Measurements from ENCODE around the gene TMEM9B.

DNA sequence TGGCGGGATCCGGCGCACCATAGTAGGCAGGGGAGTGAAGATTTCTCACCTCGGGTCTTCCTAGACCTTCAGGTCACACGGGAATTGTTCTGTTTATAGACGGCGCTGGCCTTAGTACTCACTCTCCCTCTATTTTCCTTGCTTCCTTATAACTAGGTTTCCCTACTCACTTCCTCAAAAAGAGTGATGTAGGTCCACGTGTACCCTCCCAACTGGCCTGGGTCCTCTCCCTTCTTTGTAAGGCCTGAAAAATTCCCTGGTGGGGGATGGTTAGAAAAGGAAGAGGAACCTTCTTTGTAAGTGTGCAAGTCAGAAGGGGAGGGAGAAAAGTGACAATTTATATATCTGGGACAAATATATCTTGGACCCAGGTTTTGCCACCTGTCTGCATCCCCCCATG lies 2.9 kb upstream of the TMEM9B start:
- TF ChIP-seq, protein P1, sequence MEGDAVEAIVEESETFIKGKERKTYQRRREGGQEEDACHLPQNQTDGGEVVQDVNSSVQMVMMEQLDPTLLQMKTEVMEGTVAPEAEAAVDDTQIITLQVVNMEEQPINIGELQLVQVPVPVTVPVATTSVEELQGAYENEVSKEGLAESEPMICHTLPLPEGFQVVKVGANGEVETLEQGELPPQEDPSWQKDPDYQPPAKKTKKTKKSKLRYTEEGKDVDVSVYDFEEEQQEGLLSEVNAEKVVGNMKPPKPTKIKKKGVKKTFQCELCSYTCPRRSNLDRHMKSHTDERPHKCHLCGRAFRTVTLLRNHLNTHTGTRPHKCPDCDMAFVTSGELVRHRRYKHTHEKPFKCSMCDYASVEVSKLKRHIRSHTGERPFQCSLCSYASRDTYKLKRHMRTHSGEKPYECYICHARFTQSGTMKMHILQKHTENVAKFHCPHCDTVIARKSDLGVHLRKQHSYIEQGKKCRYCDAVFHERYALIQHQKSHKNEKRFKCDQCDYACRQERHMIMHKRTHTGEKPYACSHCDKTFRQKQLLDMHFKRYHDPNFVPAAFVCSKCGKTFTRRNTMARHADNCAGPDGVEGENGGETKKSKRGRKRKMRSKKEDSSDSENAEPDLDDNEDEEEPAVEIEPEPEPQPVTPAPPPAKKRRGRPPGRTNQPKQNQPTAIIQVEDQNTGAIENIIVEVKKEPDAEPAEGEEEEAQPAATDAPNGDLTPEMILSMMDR (conservative IDR thresholded peaks at IDR 0.05; ENCODE audit: low read length) = no peak
- no peak for TF ChIP-seq EZH2phosphoT487 (IDR thresholded peaks at IDR 0.05; ENCODE audit: borderline replicate concordance)
